Measurements from ENCODE around the gene STH. TPM values are rescaled to one million over a fixed set of nuclear protein-coding genes. Genes with fewer than 3 reads are reported as not detected.

STH gene
- total and polyA plus RNA-seq, 2 experiments from 2014 or later, result 0.55 TPM; not detected in 1

DNA sequence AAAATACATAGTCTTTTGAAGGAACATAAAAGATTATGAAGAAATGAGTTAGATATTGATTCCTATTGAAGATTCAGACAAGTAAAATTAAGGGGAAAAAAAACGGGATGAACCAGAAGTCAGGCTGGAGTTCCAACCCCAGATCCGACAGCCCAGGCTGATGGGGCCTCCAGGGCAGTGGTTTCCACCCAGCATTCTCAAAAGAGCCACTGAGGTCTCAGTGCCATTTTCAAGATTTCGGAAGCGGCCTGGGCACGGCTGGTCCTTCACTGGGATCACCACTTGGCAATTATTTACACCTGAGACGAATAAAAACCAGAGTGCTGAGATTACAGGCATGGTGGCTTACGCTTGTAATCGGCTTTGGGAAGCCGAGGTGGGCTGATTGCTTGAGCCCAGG lies 9.5 kb downstream of the STH start (continued):
- TF ChIP-seq, protein P1, sequence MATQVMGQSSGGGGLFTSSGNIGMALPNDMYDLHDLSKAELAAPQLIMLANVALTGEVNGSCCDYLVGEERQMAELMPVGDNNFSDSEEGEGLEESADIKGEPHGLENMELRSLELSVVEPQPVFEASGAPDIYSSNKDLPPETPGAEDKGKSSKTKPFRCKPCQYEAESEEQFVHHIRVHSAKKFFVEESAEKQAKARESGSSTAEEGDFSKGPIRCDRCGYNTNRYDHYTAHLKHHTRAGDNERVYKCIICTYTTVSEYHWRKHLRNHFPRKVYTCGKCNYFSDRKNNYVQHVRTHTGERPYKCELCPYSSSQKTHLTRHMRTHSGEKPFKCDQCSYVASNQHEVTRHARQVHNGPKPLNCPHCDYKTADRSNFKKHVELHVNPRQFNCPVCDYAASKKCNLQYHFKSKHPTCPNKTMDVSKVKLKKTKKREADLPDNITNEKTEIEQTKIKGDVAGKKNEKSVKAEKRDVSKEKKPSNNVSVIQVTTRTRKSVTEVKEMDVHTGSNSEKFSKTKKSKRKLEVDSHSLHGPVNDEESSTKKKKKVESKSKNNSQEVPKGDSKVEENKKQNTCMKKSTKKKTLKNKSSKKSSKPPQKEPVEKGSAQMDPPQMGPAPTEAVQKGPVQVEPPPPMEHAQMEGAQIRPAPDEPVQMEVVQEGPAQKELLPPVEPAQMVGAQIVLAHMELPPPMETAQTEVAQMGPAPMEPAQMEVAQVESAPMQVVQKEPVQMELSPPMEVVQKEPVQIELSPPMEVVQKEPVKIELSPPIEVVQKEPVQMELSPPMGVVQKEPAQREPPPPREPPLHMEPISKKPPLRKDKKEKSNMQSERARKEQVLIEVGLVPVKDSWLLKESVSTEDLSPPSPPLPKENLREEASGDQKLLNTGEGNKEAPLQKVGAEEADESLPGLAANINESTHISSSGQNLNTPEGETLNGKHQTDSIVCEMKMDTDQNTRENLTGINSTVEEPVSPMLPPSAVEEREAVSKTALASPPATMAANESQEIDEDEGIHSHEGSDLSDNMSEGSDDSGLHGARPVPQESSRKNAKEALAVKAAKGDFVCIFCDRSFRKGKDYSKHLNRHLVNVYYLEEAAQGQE (IDR thresholded peaks at IDR 0.05; ENCODE audit: unreplicated experiment), result no peak

DNA sequence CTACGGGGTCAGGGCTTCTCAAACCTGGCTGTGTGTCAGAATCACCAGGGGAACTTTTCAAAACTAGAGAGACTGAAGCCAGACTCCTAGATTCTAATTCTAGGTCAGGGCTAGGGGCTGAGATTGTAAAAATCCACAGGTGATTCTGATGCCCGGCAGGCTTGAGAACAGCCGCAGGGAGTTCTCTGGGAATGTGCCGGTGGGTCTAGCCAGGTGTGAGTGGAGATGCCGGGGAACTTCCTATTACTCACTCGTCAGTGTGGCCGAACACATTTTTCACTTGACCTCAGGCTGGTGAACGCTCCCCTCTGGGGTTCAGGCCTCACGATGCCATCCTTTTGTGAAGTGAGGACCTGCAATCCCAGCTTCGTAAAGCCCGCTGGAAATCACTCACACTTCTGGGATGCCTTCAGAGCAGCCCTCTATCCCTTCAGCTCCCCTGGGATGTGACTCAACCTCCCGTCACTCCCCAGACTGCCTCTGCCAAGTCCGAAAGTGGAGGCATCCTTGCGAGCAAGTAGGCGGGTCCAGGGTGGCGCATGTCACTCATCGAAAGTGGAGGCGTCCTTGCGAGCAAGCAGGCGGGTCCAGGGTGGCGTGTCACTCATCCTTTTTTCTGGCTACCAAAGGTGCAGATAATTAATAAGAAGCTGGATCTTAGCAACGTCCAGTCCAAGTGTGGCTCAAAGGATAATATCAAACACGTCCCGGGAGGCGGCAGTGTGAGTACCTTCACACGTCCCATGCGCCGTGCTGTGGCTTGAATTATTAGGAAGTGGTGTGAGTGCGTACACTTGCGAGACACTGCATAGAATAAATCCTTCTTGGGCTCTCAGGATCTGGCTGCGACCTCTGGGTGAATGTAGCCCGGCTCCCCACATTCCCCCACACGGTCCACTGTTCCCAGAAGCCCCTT lies 10.9 kb downstream of the STH start:
- no peaks in the 10 kb centered on the region for H3K27me3 ChIP-seq (ENCODE audit: insufficient read depth)
- no peaks in the 10 kb centered on the region for H3K9me2 ChIP-seq (ENCODE audit: insufficient read depth)
- Mint-ChIP-seq H3K27ac (no peak overlapping the region), H3K9me3 (peaks cover 3% of the 10 kb centered on the region; the same call in 2 of the 3 replicates), H3K27me3 (ENCODE audit: insufficient read depth, low read depth, poor library complexity) (peaks cover 8% of the 10 kb centered on the region), H3K36me3 (ENCODE audit: low read depth) (no peaks in the 10 kb centered on the region; the same call in 2 of the 3 replicates), H3K4me1 (no peaks in the 10 kb centered on the region; the same call in 2 of the 3 replicates), H3K4me3 (no peak overlapping the region)
- DNase-seq (ENCODE audit: low spot score), result no peak
- no peak overlapping the region for H3K4me3 ChIP-seq
- no peaks in the 10 kb centered on the region for H3F3A ChIP-seq (replicated peaks; ENCODE audit: low read depth)
- no peaks in the 10 kb centered on the region for H3K79me2 ChIP-seq (replicated peaks; ENCODE audit: insufficient read depth)
- no peaks in the 10 kb centered on the region for H3K36me3 ChIP-seq (ENCODE audit: insufficient read depth)
- TF ChIP-seq, protein P1 (IDR thresholded peaks at IDR 0.05; ENCODE audit: unreplicated experiment), result no peak
- no peak for ATAC-seq
- no peaks in the 10 kb centered on the region for H3K4me1 ChIP-seq (ENCODE audit: insufficient read depth)
- H4K20me1 ChIP-seq (replicated peaks; ENCODE audit: insufficient read depth), result no peaks in the 10 kb centered on the region
- H3K4me2 ChIP-seq, result no peak overlapping the region
- no peak overlapping the region for H3K27ac ChIP-seq (ENCODE audit: low read depth)
- no peak overlapping the region for H2AFZ ChIP-seq

DNA sequence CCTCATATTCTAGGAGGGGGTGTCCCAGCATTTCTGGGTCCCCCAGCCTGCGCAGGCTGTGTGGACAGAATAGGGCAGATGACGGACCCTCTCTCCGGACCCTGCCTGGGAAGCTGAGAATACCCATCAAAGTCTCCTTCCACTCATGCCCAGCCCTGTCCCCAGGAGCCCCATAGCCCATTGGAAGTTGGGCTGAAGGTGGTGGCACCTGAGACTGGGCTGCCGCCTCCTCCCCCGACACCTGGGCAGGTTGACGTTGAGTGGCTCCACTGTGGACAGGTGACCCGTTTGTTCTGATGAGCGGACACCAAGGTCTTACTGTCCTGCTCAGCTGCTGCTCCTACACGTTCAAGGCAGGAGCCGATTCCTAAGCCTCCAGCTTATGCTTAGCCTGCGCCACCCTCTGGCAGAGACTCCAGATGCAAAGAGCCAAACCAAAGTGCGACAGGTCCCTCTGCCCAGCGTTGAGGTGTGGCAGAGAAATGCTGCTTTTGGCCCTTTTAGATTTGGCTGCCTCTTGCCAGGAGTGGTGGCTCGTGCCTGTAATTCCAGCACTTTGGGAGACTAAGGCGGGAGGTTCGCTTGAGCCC lies 11.6 kb downstream of the STH start:
- peaks cover 3% of the 10 kb centered on the region; the same call in 2 of the 3 replicates for H3K9me3 Mint-ChIP-seq
- H3K27ac Mint-ChIP-seq, result no peak overlapping the region
- DNase-seq (ENCODE audit: low spot score), result peak; percentile 53
- Histone ChIP-seq H3K36me3 (ENCODE audit: insufficient read depth) (no peaks in the 10 kb centered on the region), H3K4me1 (ENCODE audit: insufficient read depth) (no peaks in the 10 kb centered on the region), H4K20me1 (replicated peaks; ENCODE audit: insufficient read depth) (no peaks in the 10 kb centered on the region), H3K79me2 (replicated peaks; ENCODE audit: insufficient read depth) (no peaks in the 10 kb centered on the region), H2AFZ (no peak overlapping the region), H3K4me3 (no peak overlapping the region), H3K4me2 (no peak overlapping the region), H3K27me3 (ENCODE audit: insufficient read depth) (no peaks in the 10 kb centered on the region), H3K9me2 (ENCODE audit: insufficient read depth) (no peaks in the 10 kb centered on the region), H3F3A (replicated peaks; ENCODE audit: low read depth) (no peaks in the 10 kb centered on the region), H3K27ac (ENCODE audit: low read depth) (no peak overlapping the region)
- no peaks in the 10 kb centered on the region; the same call in 2 of the 3 replicates for H3K36me3 Mint-ChIP-seq (ENCODE audit: low read depth)
- ATAC-seq, result peak; percentile 62
- H3K4me3 Mint-ChIP-seq, result no peak overlapping the region
- H3K4me1 Mint-ChIP-seq, result no peaks in the 10 kb centered on the region; the same call in 2 of the 3 replicates
- H3K27me3 Mint-ChIP-seq (ENCODE audit: insufficient read depth, low read depth, poor library complexity), result peaks cover 8% of the 10 kb centered on the region
- TF ChIP-seq, protein P2, sequence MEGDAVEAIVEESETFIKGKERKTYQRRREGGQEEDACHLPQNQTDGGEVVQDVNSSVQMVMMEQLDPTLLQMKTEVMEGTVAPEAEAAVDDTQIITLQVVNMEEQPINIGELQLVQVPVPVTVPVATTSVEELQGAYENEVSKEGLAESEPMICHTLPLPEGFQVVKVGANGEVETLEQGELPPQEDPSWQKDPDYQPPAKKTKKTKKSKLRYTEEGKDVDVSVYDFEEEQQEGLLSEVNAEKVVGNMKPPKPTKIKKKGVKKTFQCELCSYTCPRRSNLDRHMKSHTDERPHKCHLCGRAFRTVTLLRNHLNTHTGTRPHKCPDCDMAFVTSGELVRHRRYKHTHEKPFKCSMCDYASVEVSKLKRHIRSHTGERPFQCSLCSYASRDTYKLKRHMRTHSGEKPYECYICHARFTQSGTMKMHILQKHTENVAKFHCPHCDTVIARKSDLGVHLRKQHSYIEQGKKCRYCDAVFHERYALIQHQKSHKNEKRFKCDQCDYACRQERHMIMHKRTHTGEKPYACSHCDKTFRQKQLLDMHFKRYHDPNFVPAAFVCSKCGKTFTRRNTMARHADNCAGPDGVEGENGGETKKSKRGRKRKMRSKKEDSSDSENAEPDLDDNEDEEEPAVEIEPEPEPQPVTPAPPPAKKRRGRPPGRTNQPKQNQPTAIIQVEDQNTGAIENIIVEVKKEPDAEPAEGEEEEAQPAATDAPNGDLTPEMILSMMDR (conservative IDR thresholded peaks at IDR 0.05; ENCODE audit: low read depth in 2 of 2), result peak; percentile 31 to 56; a peak in 3 of 4 replicates

Measured in GM23338 (cell line).